SK-N-SH (cell line): ENCODE results near the gene SEC23IP. TPM values are rescaled to one million over a fixed set of nuclear protein-coding genes. Genes with fewer than 3 reads are reported as not detected.
"Not testable (repeated sequence)": the region's sequence is repeated elsewhere in the genome, so short reads cannot be mapped to it uniquely, and the experiment has no call there.

ENCODE experiments used
- CTCF ChIA-PET: fragments of 300-600, 350-600 bp; formaldehyde crosslinking; extraction: SDS; loops from one replicate; lab custom pipeline; 2021; lab: Yijun Ruan, JAX
- POLR2A ChIA-PET: fragments of 350-600 bp; sonication (Branson Sonifier 250); formaldehyde crosslinking; extraction: SDS; loops from one replicate; lab custom pipeline; 2020; ENCODE audit warnings: antibody characterized with exemption, inconsistent platforms; lab: Yijun Ruan, JAX
- DNase-seq: peaks from one replicate; pipeline ENCODE4 v3.0.0; 2012
- H2AFZ ChIP-seq: fragments of 200-600 bp; sonication (generic); 2 replicates; pipeline ENCODE4 v1.8.1; 2016; ENCODE audit warnings: antibody characterized with exemption, mild to moderate bottlenecking, low read depth
- H3F3A ChIP-seq: fragments of 200-600 bp; sonication (generic); replicated peaks from 2 replicates; pipeline ENCODE3; 2016; ENCODE audit warnings: antibody characterized with exemption, mild to moderate bottlenecking; ENCODE audit not compliant: insufficient read depth
- H3K27ac ChIP-seq, 2 experiments: fragments of 200-500 bp in 1 of 2; fragments of 200-600 bp in 1 of 2; sonication (Bioruptor generic) in 1 of 2; sonication (generic), shearing (Covaris generic) in 1 of 2; 2 replicates each; pipeline versions ENCODE4 v1.5.1 to v1.6.1; 2014 to 2016; ENCODE audit warnings: low read depth in 2 of 2, inconsistent platforms in 1 of 2, low read length in 1 of 2, mild to moderate bottlenecking in 1 of 2, mixed read lengths in 1 of 2
- H3K27me3 ChIP-seq: fragments of 200-600 bp; sonication (generic), shearing (Covaris generic); 2 replicates; pipeline ENCODE4 v1.6.1; 2016; ENCODE audit warnings: mixed run types; ENCODE audit not compliant: insufficient read depth
- H3K36me3 ChIP-seq, 2 experiments: fragments of 200-500 bp in 1 of 2; fragments of 200-600 bp in 1 of 2; sonication (Bioruptor generic) in 1 of 2; sonication (generic) in 1 of 2; replicated peaks in 1 of 2; 2 replicates each; pipeline versions ENCODE3 to v1.5.1; 2014 to 2016; ENCODE audit warnings: low read length in 1 of 2, mild to moderate bottlenecking in 1 of 2; ENCODE audit not compliant: insufficient read depth in 2 of 2, control insufficient read depth in 1 of 2
- H3K4me1 ChIP-seq, 2 experiments: fragments of 200-500 bp in 1 of 2; fragments of 200-600 bp in 1 of 2; sonication (Bioruptor generic) in 1 of 2; sonication (generic), shearing (Covaris generic) in 1 of 2; 2 replicates each; pipeline versions ENCODE4 v1.5.1 to v1.6.1; 2014 to 2016; ENCODE audit warnings: low read depth in 1 of 2, low read length in 1 of 2, mixed run types in 1 of 2; ENCODE audit not compliant: insufficient read depth in 2 of 2, control insufficient read depth in 1 of 2
- H3K4me2 ChIP-seq: fragments of 200-600 bp; sonication (generic), shearing (Covaris generic); 2 replicates; pipeline ENCODE4 v1.6.1; 2017; ENCODE audit warnings: mixed run types
- H3K4me3 ChIP-seq, 2 experiments: fragments of 200-500 bp in 1 of 2; fragments of 200-600 bp in 1 of 2; sonication (Bioruptor generic) in 1 of 2; sonication (generic), shearing (Covaris generic) in 1 of 2; 2 replicates each; pipeline versions ENCODE4 v1.5.1 to v1.8.1; 2014 to 2016; ENCODE audit warnings: low read depth in 2 of 2, inconsistent platforms in 1 of 2, low read length in 1 of 2, mild to moderate bottlenecking in 1 of 2, mixed read lengths in 1 of 2, moderate library complexity in 1 of 2
- H3K79me2 ChIP-seq: fragments of 200-600 bp; sonication (generic); 2 replicates; pipeline ENCODE4 v1.8.1; 2017; ENCODE audit warnings: mild to moderate bottlenecking; ENCODE audit not compliant: insufficient read depth
- H3K9ac ChIP-seq: fragments of 200-600 bp; sonication (generic); 2 replicates; pipeline ENCODE4 v1.6.1; 2017; ENCODE audit warnings: mixed run types
- H3K9me2 ChIP-seq: fragments of 200-600 bp; sonication (generic); 2 replicates; pipeline ENCODE4 v1.6.1; 2017; ENCODE audit warnings: mixed run types
- H3K9me3 ChIP-seq: fragments of 200-600 bp; sonication (generic); 2 replicates; pipeline ENCODE4 v1.6.1; 2017; ENCODE audit warnings: mixed run types, mild to moderate bottlenecking, moderate library complexity
- H4K20me1 ChIP-seq: fragments of 200-600 bp; sonication (generic); 2 replicates; pipeline ENCODE4 v1.6.1; 2017; ENCODE audit warnings: mild to moderate bottlenecking, mixed run types; ENCODE audit not compliant: insufficient read depth
- WGBS: methylation state at CpG from one replicate; pipeline ENCODE4 v1.1.6; 2017; ENCODE audit warnings: low lambda C conversion rate; 5-methylcytosine and 5-hydroxymethylcytosine counted together
- polyA plus RNA-seq, 3 experiments: library from polyadenylated mRNA; depleted of rRNA; stranded (reverse); fragments of >200 nt; gene quantifications; 2 replicates each; pipeline ENCODE4 v1.2.3, GENCODE V29; 2012

The SEC23IP gene
- polyA plus RNA-seq, 1 of the 3 experiments (the other 2 are of a cell fraction) = 23.8 TPM

DNA sequence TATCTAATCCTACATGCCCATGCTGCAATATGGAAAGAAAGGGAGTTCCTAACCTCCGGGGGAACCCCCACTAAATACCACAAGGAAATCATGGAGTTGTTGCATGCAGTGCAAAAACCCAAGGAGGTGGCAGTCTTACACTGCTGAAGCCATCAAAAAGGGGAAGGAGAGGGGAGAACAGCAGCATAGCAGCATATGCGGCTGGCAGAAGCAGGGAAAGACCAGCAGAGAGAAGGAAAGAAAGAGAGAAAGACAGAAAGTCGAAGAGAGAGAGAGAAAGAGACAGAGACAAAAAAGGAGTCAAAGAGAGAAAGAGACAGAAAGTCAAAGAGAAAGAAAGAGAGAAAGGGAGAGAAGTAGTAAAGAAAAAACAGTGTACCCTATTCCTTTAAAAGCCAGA lies 3.8 kb upstream of the SEC23IP start:
- H3F3A ChIP-seq, CTCF ChIA-PET, H3K4me2 ChIP-seq, H3K36me3 ChIP-seq, H3K27me3 ChIP-seq, H3K9me3 ChIP-seq, H3K4me1 ChIP-seq, POLR2A ChIA-PET, H3K9ac ChIP-seq, H3K27ac ChIP-seq, H4K20me1 ChIP-seq, DNase-seq, H3K9me2 ChIP-seq, H2AFZ ChIP-seq, H3K4me3 ChIP-seq: not testable (repeated sequence)
- peaks cover 24% of the 10 kb centered on the region for H3K79me2 ChIP-seq
- 61% methylated on average over 3 of the region's 3 CpGs for WGBS

- H3K9ac ChIP-seq, H3F3A ChIP-seq, H3K4me1 ChIP-seq, H3K27me3 ChIP-seq, H3K27ac ChIP-seq, H2AFZ ChIP-seq, CTCF ChIA-PET, H3K4me3 ChIP-seq, H3K36me3 ChIP-seq, DNase-seq, H3K9me3 ChIP-seq, POLR2A ChIA-PET, H3K9me2 ChIP-seq, H3K4me2 ChIP-seq, H4K20me1 ChIP-seq: not testable (repeated sequence)
- WGBS = 80% methylated on average over 3 of the region's 3 CpGs
- peaks cover 29% of the 10 kb centered on the region for H3K79me2 ChIP-seq
Observed at GRCh38 chr10:119889201-119889600, 3.3 kb upstream of the SEC23IP start.

GRCh38 chr10:119890307-119890706 lies 2.2 kb upstream of the SEC23IP start:
- Histone ChIP-seq H3K4me1 (peaks cover 0 to 11% of the 10 kb centered on the region in 2 experiments; a peak in 3 of 4 replicates), H4K20me1 (peaks cover 16% of the 10 kb centered on the region), H3K79me2 (peaks cover 40% of the 10 kb centered on the region)
- H3K9me3 ChIP-seq, H3K36me3 ChIP-seq, H3K4me3 ChIP-seq, H2AFZ ChIP-seq, H3F3A ChIP-seq, H3K27me3 ChIP-seq, H3K4me2 ChIP-seq, H3K27ac ChIP-seq, POLR2A ChIA-PET, DNase-seq, H3K9me2 ChIP-seq, H3K9ac ChIP-seq: not testable (repeated sequence)
- CTCF ChIA-PET = interaction anchor here (5.9 kb wide), 1 partner anchor 17 kb away, joined by 23 read pairs; the partner anchor contains the start of gene MCMBP
- WGBS = 82% methylated on average over 4 of the region's 4 CpGs

DNA sequence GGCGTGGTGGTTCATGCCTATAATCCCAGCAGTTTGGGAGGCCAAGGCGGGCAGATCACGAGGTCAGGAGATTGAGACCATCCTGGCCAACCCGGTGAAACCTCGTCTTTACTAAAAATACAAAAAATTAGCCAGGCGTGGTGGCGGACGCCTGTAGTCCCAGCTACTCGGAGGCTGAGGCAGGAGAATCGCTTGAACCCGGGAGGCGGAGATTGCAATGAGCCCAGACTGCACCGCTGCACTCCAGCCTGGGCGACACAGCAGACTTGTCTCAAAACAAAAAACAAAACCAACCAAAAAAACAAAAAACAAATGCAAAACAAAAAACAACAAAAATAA lies 712 bp upstream of the SEC23IP start:
- not testable (repeated sequence) for H3K27me3 ChIP-seq, H3K36me3 ChIP-seq, DNase-seq, H3K9me2 ChIP-seq, H3K9me3 ChIP-seq, H3F3A ChIP-seq
- H2AFZ ChIP-seq = peak overlapping the region; percentile 100
- H3K79me2 ChIP-seq = peaks cover 55% of the 10 kb centered on the region
- H3K4me3 ChIP-seq = peak overlapping the region; percentile 95 to 99
- peak overlapping the region; percentile 96 for H3K9ac ChIP-seq
- ChIA-PET POLR2A (interaction anchor here (0.8 to 2.6 kb wide), 4 partner anchors 11 to 295 kb away, joined by 3 to 18 read pairs (median 4); partner anchors contain the start of genes INPP5F, MCMBP and TIAL1), CTCF (interaction anchor here (0.9 to 5.9 kb wide), 3 partner anchors 14 to 28 kb away, joined by 3 to 23 read pairs (median 4); partner anchors contain the start of gene MCMBP)
- H4K20me1 ChIP-seq = peaks cover 32% of the 10 kb centered on the region
- H3K27ac ChIP-seq = peak overlapping the region; percentile 83 to 87
- H3K4me2 ChIP-seq = peak overlapping the region; percentile 90
- peaks cover 0 to 21% of the 10 kb centered on the region in 2 experiments; a peak in 3 of 4 replicates for H3K4me1 ChIP-seq
- WGBS = 50% methylated on average over 14 of the region's 14 CpGs
